Measurements from ENCODE around the gene CCL19.
A peak's percentile ranks its signal among the peaks of the same experiment; 100 is the strongest.

The CCL19 gene

DNA sequence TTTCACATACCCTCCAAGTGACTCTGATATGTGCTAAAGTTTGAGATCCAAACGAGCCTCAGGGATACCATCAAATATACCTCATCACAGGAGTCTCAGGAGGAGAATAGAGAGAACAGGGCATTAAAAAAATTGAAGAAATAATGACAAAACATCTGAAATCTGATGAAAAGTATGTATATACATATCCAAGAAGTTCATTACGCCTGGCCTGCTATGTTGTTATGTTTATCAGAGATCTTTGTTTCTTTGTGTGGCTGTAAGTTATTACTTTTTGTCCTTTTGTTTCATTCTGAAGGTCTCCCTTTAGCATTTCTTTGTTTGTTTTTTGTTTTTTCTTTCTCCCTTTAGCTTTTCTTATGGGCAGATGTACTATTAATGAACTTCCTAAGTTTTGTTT lies 2.5 kb upstream of the CCL19 start:
- no peak for DNase-seq

DNA sequence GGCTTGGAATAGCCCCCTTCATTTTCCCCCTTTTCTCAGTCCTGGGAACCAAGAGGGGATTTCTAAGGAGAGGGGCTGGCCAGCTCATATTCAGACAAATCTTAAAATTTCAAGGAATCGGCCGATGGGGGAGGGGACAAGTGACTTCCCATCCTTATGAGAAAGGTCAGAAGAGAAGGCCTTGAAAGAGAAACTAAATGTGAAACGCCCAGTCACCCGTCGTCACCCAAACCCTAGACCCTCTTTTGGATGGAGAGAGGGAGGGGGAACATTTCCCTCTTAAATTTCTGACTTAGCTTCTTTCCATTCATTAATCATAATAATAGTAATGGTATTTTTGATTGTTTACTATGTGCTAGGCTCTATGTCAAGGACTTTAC lies 850 bp upstream of the CCL19 start:
- no peak for DNase-seq

DNA sequence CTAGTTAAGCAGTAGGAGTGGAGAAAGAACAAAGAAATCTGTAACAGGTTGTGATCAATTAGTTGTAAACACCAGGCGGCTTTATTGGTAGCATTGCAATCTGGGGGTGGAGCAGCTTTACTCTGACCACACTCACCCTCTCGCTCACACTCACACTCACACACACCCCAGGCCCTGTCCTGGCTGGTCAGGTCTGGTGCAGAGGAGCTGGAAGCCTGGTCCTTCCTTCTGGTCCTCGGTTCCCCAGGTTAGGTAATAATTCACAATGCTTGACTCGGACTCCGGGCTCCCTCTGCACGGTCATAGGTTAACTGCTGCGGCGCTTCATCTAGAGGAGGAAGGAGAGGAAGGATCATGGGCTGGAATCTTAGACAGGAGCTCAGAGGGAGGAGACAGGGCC lies 1.6 kb downstream of the CCL19 start:
- DNase-seq = no peak

DNA sequence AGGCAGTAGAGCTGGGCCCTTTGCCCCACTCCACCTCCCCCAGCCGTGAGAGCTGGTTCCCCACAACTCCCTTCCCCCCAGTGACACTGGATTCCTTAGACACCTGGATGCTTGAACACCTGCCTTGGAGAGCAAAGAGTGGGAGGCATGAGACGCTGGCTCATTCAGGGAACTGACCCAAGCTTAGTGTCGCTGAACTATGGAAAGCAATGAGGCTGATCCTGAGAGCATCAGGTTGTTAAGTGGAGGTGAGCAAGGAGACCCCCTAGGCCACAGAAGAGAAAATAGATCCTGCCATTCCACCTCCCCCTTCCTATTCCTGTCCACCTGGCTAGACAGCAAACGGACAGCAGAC lies 2.0 kb downstream of the CCL19 start:
- DNase-seq = no peak

DNA sequence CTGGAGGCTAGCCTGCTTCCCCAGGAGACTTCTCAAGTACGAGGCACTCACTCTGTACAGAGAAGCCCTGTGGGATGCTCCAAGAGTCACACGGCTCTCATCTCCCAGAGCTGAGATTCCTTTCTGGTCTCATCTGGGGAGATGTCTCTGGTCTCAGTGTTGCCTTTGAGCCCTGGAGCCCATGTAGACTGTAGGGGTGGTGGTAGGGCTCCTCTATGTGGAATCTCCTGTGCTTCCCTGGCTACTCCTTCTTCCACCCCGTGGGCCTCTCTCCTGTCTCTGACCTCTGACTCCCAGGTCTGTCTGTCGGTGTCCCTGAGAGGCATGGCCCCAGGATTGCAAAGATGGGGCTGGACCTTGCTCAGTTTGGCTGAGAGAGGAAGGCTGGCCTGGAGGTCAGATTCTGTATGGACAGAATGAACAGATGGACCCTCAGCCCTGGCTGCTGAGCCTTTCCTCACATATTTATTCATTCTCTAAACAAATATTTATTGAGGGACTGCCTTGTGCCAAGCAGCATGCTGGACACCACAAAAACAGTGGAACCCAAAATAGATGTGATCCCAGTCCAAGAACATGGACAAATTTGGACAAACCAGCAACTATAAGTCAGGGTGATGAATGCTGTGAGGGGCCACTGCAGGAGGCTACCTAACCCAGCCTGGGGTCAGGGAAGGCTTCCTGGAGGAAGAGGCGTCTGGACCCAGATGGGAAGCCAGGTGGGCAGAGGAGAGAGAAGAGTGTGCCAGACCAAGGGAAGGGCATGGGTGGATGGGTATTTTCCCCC lies 2.6 kb downstream of the CCL19 start:
- DNase-seq = no peak

DNA sequence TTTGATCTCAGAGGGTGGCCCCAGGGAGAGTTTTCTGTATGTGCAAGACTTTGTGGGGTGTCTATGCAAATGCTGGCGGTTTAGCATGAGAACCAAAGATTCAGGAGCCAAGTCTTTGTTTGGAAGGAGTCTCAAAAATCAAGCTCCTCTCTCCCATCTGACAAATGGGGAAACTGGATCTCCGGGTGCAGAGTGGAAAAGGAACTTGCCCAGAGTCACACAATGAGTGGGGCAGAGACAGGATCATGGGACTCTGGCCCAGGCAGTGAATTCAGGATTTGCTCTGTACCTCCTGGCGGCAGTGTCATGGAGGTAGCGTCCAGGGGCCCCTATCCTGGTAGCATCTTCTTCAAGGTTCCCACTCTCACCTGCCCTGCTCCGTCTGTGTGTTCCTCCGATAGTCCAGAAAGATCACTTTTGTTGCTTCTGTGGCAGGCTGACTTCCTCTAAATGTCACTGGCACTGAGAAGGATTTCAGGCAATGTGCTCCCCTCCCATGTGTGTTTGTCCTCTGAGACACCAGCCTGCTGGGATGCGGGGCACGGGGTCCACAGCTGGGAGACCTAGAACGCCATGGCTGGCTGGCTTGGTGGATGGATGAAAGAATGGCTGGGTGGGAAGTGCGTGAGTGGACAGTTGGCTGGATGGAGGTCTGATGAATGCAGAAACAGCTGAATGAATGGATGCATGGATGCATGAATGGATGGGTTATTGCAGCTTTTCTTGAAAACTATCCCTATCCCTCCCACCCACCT lies 3.6 kb downstream of the CCL19 start:
- DNase-seq = no peak

DNA sequence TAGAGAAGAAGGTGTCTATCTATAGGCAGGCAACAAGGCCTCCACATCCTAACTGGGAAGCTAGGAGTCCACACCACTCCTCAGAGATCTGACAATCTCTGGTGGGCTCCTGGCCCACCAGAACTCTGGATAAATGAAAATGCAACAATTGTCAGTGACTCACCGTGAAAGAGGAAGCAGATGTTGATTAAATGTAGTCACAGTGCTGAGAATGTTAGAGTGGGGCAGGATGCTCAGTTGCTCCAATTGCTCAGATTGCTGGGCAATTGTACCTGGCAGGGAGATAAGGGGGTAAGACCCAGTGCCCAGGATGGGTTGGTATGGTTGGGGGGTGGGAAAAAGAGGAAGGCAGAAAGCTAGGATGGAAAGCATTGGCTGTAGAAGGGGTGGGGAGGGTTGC lies 4.3 kb downstream of the CCL19 start:
- no peak for DNase-seq

DNA sequence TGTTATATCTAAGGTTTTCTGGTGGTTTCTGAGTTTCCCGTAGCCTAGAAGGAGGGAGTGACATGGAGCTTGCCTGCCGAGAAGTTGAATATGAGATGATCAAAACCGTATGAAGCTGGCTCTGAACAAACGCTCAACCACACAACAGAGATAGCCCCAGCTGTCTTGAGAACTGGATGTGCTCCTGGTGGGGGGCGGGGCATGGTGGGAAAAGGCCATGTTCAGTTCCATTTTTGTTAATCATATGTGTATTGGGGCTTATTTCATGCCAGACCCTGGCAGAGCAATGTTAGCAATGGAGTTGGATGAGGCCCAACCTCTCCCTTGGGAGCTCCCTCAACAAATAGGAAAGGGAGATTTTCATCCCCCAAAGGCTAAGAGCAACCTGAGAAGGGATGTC lies 4.8 kb downstream of the CCL19 start:
- DNase-seq = no peak

DNA sequence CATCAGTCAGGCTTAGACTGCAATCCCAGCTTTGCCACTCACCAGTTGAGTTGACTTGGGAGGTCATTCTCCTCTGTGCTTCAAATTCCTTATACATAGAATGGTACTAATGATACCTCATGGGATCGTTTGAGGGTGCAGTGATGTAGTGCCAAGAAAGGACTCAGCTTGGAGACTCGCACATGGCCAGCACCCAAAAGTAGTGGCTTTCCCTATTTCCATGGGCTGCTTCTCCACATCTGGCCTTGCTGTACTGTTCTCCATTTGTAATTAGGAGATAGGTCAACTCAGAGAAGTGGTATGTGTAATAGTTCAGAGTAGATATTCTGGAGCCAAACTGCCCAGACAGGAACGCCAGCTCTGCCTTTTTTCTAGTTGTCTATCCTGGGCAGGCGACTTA lies 5.5 kb downstream of the CCL19 start:
- no peak for DNase-seq

DNA sequence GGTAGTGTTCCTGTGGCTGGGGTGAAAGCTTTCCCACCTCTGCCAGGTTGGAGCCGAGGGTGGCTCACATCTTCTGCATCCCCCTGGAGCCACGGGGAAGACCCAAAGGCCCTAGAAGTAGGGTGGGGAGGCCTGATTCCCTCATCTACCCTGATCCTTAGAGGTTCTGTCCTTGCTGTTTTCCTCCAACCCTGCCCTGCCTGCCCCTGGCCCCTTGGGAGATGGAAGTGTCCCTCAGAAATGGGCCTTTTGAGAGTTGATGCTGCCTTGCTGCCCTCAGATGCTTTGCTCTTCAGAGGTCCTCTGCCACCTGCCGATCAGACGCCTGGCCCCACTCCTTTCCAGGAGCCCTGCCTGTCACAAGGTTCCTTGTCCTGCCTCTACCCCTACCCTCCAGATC lies 6.3 kb downstream of the CCL19 start:
- no peak for DNase-seq

DNA sequence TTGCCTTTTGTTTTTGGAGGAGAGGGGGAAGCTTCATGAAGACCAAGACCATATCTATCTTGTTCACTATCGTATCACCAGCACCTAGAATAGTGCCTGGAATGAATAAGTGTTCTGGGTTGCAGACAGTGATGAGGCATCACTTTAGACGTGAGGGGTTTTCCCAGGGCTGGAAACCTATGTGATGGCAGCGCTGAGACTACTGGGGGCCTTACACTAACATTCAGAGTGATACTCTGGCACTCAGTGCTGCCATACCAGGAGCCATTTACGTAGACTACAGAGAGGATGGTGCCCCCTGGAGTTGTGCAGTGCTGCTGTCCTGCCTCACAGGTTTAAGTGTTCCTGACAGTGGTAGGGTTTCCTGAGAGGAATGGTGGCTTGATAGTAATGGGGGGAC lies 6.9 kb downstream of the CCL19 start:
- no peak for DNase-seq

DNA sequence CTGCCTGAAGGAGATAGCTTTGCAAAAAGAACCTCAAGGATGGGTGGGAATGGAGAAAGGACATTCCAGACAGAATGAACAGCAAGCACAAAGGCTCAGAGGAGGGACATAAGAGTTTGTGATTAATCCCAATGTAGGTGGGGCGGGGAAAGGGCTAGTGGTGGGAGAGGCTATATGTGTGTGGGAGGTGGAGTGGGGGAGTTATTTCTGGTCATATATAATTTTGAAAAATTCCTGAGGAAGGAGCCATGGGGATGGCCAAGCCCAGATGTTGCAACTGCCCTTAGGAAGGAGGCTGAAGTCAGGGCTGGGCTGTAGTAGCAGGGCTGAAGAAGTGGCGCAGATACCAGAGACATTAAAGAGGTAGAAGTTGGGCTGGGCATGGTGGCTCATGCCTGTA lies 15.2 kb downstream of the CCL19 start:
- DNase-seq = no peak

DNA sequence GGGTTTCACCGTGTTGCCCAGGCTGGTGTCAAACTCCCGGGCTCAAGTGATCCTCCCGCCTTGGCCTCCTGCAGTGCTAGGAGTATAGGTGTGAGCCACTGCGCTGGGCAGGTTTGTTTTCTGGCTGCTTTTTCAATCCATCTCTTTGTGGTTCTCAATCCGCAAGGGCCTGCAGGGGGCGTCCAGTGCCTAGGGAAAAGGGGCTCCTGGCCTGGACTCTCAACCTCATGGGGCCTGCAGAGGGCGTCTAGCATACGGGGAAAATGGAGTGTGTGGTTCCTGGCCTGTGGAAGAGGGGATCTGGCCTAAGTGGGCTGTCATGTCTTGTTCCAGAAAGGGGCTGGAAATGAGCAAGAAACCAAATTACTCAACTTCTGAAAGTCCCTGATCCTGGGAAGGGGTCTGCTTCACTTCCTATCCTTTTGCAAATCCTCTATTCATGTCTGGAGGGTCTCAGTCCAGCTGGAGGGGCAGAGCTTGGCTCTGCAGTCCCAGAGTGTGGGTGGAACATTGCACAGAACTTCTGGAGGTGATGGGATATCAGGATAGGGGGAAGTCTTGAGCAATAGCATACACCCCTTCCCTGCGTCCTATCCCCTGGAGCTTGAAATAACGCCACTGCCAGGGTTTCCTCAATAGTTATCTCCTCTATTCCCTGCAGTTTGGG lies 15.9 kb downstream of the CCL19 start:
- peak; percentile 48 to 57 for DNase-seq

DNA sequence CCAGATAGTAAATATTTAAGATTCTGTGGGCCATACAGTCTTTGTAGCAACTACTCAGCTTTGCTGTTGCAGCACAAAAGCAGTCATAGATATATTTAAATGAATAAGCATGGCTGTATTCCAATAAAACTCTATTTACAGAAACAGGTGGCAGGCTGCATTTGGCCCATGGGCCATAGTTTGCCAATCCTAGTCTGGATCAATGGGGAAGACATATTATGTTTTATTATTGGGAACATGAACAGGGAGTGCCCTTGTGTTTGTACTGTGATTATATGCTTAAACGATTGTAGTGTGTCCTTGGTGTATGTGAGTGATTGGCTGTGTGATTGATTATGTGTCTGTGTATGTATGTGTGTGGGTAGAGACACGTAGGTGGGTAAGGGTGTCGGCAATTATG lies 16.6 kb downstream of the CCL19 start:
- DNase-seq = no peak

DNA sequence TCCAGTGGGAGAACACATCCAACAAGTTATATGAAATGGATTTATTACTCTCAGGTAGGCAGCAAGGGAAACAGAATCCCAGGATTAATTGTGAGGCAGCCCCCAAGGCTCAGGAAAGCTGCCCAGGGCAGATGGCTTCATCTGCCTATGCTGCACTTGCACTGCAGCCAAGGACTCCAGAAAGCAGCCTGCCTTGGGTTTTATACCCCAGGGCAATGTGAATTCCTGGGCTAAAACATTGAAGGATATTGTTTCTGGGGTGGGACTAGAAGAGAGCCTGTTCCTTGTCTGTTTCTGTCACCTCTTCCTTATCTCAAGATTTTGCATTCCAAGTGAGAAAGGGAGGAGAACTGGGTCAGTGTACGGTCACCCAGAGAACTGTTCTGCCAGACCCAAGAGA lies 19.8 kb downstream of the CCL19 start:
- DNase-seq = no peak

DNA sequence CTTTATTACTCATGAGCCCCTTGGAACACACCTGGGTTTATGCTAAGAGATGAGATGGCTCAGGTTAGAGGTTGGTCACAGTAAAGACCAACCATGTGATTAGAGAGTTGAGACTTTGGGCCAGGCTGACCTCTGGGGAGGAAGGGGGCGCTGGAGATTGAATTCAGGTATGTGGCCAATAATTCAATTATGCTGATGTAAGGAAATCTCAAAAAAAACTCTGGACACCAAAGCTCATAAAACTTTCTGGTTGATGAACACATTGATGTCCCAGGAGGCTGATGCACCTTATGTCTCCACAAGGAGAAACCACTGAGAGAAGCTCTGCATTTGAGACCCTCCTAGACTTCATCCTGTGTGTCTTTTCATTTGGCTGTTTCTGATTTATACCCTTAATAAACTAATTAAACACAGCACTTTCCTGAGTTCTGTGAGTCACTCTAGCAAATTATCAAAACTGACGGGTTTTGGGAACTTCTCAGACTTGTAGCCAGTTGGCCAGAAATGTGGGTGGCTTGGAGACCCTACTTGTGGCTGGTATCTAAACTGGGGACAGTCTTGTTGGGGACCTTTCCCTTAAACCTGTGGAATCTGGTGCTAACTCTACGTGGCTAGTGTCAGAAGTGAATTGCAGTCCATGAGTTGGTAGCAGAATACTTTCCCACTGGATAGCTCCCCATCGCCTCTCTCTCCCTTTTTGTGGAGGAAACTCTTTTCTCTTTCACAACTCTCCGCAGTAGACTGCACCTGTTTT lies 21.1 kb downstream of the CCL19 start:
- no peak for DNase-seq

DNA sequence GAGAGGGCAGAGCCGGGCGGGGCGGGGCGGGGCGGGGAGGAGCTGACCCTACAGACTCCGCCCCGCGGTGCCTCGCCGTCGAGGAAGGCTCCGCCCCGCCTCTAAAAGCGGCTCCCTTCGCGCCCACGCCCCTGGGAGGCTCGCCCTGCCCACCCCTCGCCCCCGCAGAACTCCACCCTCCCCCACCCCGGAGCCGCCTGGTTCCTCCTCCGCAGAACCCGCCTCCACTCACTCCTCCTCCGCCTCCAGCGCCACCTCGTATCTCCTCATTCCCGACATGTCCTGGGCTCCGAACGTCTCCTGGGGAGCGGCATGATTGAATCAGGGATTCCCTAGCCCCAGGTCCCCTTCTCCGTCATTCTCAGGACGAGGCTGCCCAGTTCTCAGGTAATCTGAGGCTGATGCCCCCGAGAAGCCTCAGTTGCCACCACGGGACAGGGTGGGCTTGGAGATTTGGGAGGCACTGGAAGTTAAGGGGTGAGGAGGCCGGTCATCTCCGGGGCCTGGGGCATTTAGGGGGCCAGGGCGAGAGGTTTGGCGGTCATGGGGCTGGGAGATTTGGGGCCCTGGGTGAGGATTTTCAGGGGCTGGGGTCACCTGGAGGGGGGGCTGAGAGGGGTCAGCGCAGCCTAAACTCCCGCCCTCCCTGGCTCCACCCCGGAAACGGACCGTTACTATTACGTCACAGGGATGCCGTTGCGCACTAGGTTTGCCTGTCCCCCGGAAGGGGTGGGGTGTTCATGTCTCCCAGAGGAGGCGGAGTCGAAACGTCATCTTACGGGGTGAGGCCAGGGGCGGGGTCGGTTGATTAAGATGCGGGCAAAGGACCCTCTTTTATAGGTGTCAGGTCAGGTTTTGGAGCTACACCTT lies 25.5 kb downstream of the CCL19 start:
- DNase-seq = peak; percentile 84 to 87

DNA sequence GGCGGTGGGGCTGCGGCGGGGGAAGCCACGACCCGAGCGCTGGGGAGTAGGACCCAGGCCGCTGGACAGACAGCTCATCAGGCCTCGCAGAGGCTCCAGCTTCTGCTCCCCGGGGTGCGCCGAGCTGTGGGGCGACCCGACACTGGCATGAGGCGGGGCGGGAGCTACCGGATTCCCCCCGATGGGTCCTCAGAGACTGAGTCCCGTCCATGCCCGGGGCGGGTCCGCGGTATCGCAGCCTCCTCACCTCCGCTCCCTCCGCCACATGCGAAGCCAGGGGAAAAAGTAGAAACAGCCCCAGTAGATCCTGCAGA lies 26.1 kb downstream of the CCL19 start:
- no peak for DNase-seq

DNA sequence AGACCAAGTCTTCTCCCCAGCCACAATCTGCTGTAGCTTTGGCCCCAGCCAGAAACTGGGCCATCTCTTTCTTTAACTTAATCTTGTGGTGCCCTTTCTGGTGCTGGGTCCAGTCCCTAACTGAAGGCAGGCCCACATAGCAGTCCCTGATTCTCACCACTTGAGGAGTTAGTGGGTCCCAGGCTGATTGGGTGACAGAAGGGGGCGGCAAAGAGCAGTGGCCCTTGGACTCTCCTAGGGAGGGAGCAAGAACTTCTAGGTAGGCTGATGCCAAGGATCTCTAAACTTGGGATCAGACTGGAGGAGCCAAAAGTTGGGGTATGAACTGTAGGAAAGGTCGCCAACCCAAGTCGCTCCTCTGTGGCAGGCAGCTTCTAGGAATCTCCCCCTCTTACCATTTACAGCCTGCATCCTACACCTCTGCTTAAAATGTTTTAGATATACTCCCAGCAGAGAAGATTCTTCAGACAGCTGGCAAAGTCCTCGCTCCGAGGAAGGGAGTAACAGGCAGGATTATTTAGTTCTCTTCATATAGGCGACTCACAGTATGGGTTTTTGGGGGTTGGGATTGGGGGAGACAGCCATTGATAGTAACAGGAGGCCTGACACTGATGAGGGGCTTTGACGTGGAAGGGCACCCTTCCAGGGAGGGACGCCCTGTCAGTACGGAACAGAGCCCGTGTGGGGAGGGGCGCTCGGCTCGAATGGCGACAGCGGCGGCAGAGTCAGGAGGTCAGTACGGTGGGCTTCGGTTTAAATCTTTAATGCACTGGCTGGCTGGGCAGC lies 26.6 kb downstream of the CCL19 start:
- DNase-seq = peak; percentile 56 to 61

DNA sequence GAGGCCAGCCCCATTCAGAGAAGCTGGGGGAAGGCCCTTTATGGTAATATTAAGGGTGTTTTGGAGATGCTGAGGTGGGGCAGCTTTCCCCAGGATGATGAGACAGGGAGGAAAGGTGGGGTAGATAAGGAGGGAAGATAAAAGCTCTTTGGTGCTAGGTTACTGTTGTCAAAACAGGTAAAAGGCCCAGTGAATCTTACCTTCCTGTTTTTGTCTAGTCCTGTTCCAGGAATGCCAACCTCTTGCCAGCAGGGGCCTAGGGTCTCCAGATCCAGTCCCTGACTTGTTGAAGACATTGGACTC lies 27.8 kb downstream of the CCL19 start:
- no peak for DNase-seq

DNA sequence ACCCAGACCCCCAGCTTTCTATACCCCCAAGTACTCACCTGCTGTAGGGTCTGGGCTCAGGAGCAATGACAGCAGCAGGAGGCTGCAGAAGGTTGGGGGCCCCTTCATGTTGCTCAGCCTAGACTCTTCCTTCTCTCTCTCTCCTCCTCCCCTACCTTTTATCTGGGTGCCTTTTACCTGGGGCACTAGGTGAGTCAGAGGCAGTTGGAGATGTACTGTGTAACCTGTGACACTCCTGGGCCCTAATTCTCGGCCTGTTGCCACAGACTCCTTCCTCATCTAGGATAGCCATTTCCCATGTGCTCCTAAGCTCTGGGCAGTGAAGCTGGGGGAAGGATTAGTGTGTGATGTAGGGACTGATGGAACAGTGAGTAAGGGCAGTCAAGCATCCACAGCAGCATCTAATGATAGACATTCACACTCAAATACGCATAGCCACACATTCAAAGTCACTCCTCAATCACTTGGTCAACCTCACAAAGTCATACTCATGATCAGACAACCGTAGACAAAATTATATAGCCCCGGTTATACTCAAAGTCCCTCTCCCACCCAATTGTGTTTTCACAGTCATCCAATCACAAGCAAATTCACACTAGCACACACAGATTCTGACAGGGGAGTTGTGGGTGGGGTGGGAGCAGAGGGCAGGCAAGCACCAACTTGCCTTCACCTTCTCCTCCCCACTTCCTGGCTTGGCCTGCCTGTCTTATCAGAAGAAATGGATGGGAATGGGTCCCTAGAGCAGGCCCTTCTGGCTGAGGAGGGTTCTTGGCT lies 28.4 kb downstream of the CCL19 start, which contains the start of gene CCL27:
TSS of gene CCL27 (minus strand) at position 132 of the 777 bp plus-strand sequence. CDS start at position 108, 24 bp downstream.
- DNase-seq = no peak
